Measurements from ENCODE around the gene SNX8.

DNA sequence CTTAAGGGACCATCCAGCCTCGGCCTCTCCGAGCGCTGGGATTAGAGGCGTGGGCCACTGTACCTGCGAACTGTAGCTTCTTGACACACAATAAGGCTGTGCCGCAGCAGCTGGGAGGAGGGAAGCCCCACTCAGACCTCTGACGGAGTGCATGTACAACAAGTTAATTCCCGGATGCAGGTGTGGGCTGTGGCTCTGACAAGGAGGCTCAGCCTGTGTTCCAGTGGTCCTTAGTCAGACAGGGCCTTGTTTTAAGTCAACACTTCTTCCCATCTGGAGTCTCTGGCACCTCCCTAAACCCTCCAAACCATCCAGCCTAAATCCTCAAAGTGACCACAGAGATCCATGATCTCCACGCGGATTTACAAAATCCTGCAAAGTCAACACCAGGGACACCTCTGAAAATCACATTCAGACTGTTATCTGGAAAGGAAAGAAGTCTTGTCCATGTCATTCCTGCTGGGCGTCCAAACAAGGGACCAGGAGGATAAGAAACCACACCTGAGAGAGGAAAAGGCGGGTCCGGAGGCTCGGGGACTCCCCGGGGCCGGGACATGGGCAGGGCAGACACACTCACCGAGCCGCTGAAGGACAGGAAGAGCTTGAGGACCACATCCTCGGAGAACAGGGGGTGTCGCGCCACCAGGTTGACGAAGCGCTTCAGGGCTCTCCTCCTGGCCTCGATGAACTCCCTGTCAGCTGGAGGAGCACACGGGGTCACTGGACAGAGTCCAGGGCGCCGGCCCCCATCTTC is 42.8 kb downstream of the SNX8 start:
- TF ChIP-seq GATA3 (IDR thresholded peaks at IDR 0.05; ENCODE audit: low read depth, low read length) = no peak
- TF ChIP-seq GATA2 (IDR thresholded peaks at IDR 0.05; ENCODE audit: low read depth, low read length) = no peak

All from SH-SY5Y (cell line).